GM23338 (cell line): ENCODE results near the gene KCNIP1. TPM values are rescaled to one million over a fixed set of nuclear protein-coding genes. Genes with fewer than 3 reads are reported as not detected.

Experiments
- ATAC-seq: fragments of 200-7000 bp; cut with Tn5 transposase; 3 replicates; pipeline ENCODE4 v1.9.1; 2020
- DNase-seq: peaks from one replicate; pipeline ENCODE4 v3.0.0-alpha.2; 2015; ENCODE audit warnings: low spot score
- H2AFZ ChIP-seq: fragments of 200-600 bp; sonication (generic); 2 replicates; pipeline ENCODE4 v1.8.0; 2016; ENCODE audit warnings: antibody characterized with exemption, mild to moderate bottlenecking, moderate library complexity
- H3F3A ChIP-seq: fragments of 200-600 bp; sonication (generic); replicated peaks from 2 replicates; pipeline ENCODE4 v1.8.0; 2017; ENCODE audit warnings: antibody characterized with exemption, mixed run types, low read depth
- H3K27ac ChIP-seq: fragments of 200-600 bp; sonication (generic); 2 replicates; pipeline ENCODE4 v1.6.1; 2016; ENCODE audit warnings: low read depth
- H3K27me3 ChIP-seq: fragments of 200-600 bp; sonication (generic); 2 replicates; pipeline ENCODE4 v1.8.0; 2016; ENCODE audit warnings: mild to moderate bottlenecking, mixed run types, moderate library complexity; ENCODE audit not compliant: insufficient read depth
- H3K36me3 ChIP-seq: fragments of 200-600 bp; sonication (generic); 2 replicates; pipeline ENCODE4 v1.8.0; 2016; ENCODE audit warnings: mild to moderate bottlenecking; ENCODE audit not compliant: insufficient read depth
- H3K4me1 ChIP-seq: fragments of 200-600 bp; sonication (generic); 2 replicates; pipeline ENCODE4 v1.8.0; 2016; ENCODE audit warnings: mild to moderate bottlenecking, moderate library complexity; ENCODE audit not compliant: insufficient read depth
- H3K4me2 ChIP-seq: fragments of 200-600 bp; sonication (generic); 2 replicates; pipeline ENCODE4 v1.7.1; 2017; ENCODE audit warnings: mixed run types
- H3K4me3 ChIP-seq: fragments of 200-600 bp; sonication (generic); 2 replicates; pipeline ENCODE4 v1.6.1; 2016; ENCODE audit warnings: mixed run types
- H3K79me2 ChIP-seq: fragments of 200-600 bp; sonication (generic); replicated peaks from 2 replicates; pipeline ENCODE4 v1.8.0; 2017; ENCODE audit warnings: mild to moderate bottlenecking; ENCODE audit not compliant: insufficient read depth
- H3K9me2 ChIP-seq: fragments of 200-600 bp; sonication (generic); 2 replicates; pipeline ENCODE4 v1.8.0; 2017; ENCODE audit not compliant: insufficient read depth
- H4K20me1 ChIP-seq: fragments of 200-600 bp; sonication (generic); replicated peaks from 2 replicates; pipeline ENCODE4 v1.8.0; 2017; ENCODE audit warnings: mild to moderate bottlenecking; ENCODE audit not compliant: insufficient read depth
- H3K27ac Mint-ChIP-seq: 2 replicates; pipeline ENCODE4 v1.8.0; 2020; ENCODE audit warnings: inconsistent platforms, mild to moderate bottlenecking, moderate library complexity, mixed read lengths
- H3K27me3 Mint-ChIP-seq: 3 replicates; pipeline ENCODE4 v1.8.0; 2022; ENCODE audit warnings: low read depth, mild to moderate bottlenecking, moderate library complexity, mixed read lengths, inconsistent platforms; ENCODE audit not compliant: insufficient read depth, poor library complexity
- H3K36me3 Mint-ChIP-seq: 3 replicates; pipeline ENCODE4 v1.8.0; 2021; ENCODE audit warnings: low read depth, mild to moderate bottlenecking, inconsistent platforms, moderate library complexity, mixed read lengths
- H3K4me1 Mint-ChIP-seq: 3 replicates; pipeline ENCODE4 v1.8.0; 2020; ENCODE audit warnings: mild to moderate bottlenecking, inconsistent platforms, mixed read lengths
- H3K4me3 Mint-ChIP-seq: 3 replicates; pipeline ENCODE4 v1.8.0; 2021; ENCODE audit warnings: moderate library complexity, mild to moderate bottlenecking, inconsistent platforms, mixed read lengths
- H3K9me3 Mint-ChIP-seq: 3 replicates; pipeline ENCODE4 v1.8.0; 2020; ENCODE audit warnings: moderate library complexity, mild to moderate bottlenecking, inconsistent platforms, mixed read lengths
- CREB1 ChIP-seq: fragments of 250-450 bp; sonication (Bioruptor Pico); IDR thresholded peaks from 2 replicates; pipeline ENCODE4 v1.5.0; 2020; ENCODE audit warnings: low read depth, mild to moderate bottlenecking, moderate library complexity
- EZH2 ChIP-seq: fragments of 200-600 bp; sonication (generic); IDR thresholded peaks from one replicate; pipeline ENCODE4 v1.8.0; 2017; ENCODE audit warnings: antibody characterized with exemption, mild to moderate bottlenecking, low read depth; ENCODE audit not compliant: unreplicated experiment
- EZH2phosphoT487 ChIP-seq: fragments of 200-600 bp; sonication (generic); IDR thresholded peaks from one replicate; pipeline ENCODE4 v1.8.1; 2018; ENCODE audit warnings: antibody characterized with exemption; ENCODE audit not compliant: unreplicated experiment
- JUNB ChIP-seq: IDR thresholded peaks from one replicate; pipeline ENCODE4 v1.6.1; 2016; ENCODE audit warnings: antibody characterized with exemption; ENCODE audit not compliant: unreplicated experiment
- NANOG ChIP-seq: IDR thresholded peaks from 2 replicates; pipeline ENCODE4 v1.6.1; 2016; ENCODE audit warnings: antibody characterized with exemption, borderline replicate concordance
- POLR2AphosphoS5 ChIP-seq: IDR thresholded peaks from 2 replicates; pipeline ENCODE4 v1.6.1; 2016; ENCODE audit warnings: antibody characterized with exemption, low read depth
- STAT1 ChIP-seq: IDR thresholded peaks from one replicate; pipeline ENCODE4 v1.6.1; 2016; ENCODE audit warnings: antibody characterized with exemption; ENCODE audit not compliant: unreplicated experiment
- ZNF114 ChIP-seq: fragments of 250-450 bp; sonication (Bioruptor Pico); IDR thresholded peaks from 2 replicates; pipeline ENCODE4 v1.5.0; 2020; ENCODE audit warnings: mild to moderate bottlenecking, moderate library complexity
- ZNF331 ChIP-seq: fragments of 250-450 bp; sonication (Bioruptor Pico); IDR thresholded peaks from 2 replicates; pipeline ENCODE4 v1.5.0; 2020; ENCODE audit warnings: low read depth, mild to moderate bottlenecking, moderate library complexity
- polyA plus RNA-seq: library from polyadenylated mRNA; unstranded; fragments of >200 nt; fragmentation: Nextera tagmentation; extraction: Ambion mirVana; gene quantifications from 2 replicates; pipeline ENCODE4 v1.2.1, GENCODE V29; 2016
- total RNA-seq: library from RNA; depleted of rRNA; stranded (reverse); fragments of >200 nt; shearing (Covaris generic); gene quantifications from 2 replicates; pipeline ENCODE4 v1.2.3, GENCODE V29; 2014
- TF ChIP-seq, protein P1 (sequence below): fragments of 250-450 bp; sonication (Bioruptor Pico); IDR thresholded peaks from 2 replicates; pipeline ENCODE4 v1.5.0; 2020; ENCODE audit warnings: mild to moderate bottlenecking, moderate library complexity
- TF ChIP-seq, protein P2 (sequence below): IDR thresholded peaks from 2 replicates; pipeline ENCODE4 v1.6.1; 2016; ENCODE audit warnings: antibody characterized with exemption
- TF ChIP-seq, protein P3 (sequence below), 2 experiments: fragments of 200-600 bp in 1 of 2; sonication (generic) in 1 of 2; conservative IDR thresholded peaks; 2 replicates each; pipeline versions ENCODE4 v1.5.1 to v1.6.1; 2016 to 2017; ENCODE audit warnings: antibody characterized with exemption in 2 of 2, low read depth in 2 of 2, mild to moderate bottlenecking in 2 of 2, moderate library complexity in 1 of 2

Gene KCNIP1
- total and polyA plus RNA-seq, 2 experiments from 2014 or later, result 0.31 to 0.87 TPM

DNA sequence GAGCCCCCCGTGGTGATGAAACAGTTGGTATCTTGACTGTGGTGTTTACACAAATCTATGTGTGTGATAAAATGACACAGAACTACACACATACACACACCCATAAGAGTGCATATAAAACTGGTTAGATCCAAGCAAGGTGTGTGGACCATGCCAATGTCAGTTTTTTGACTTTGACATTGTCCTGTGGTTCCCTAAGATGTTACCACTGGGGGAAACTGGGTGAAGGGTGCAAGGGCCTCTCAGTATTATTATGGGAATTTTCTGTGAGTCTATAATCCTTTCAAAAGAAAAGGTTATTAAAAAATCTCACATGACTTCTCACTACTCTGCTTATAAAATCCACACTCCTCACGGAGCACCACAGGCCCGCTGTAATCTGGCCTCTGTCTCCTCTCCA lies 13.4 kb upstream of the KCNIP1 start (continued):
- TF ChIP-seq, protein P1, sequence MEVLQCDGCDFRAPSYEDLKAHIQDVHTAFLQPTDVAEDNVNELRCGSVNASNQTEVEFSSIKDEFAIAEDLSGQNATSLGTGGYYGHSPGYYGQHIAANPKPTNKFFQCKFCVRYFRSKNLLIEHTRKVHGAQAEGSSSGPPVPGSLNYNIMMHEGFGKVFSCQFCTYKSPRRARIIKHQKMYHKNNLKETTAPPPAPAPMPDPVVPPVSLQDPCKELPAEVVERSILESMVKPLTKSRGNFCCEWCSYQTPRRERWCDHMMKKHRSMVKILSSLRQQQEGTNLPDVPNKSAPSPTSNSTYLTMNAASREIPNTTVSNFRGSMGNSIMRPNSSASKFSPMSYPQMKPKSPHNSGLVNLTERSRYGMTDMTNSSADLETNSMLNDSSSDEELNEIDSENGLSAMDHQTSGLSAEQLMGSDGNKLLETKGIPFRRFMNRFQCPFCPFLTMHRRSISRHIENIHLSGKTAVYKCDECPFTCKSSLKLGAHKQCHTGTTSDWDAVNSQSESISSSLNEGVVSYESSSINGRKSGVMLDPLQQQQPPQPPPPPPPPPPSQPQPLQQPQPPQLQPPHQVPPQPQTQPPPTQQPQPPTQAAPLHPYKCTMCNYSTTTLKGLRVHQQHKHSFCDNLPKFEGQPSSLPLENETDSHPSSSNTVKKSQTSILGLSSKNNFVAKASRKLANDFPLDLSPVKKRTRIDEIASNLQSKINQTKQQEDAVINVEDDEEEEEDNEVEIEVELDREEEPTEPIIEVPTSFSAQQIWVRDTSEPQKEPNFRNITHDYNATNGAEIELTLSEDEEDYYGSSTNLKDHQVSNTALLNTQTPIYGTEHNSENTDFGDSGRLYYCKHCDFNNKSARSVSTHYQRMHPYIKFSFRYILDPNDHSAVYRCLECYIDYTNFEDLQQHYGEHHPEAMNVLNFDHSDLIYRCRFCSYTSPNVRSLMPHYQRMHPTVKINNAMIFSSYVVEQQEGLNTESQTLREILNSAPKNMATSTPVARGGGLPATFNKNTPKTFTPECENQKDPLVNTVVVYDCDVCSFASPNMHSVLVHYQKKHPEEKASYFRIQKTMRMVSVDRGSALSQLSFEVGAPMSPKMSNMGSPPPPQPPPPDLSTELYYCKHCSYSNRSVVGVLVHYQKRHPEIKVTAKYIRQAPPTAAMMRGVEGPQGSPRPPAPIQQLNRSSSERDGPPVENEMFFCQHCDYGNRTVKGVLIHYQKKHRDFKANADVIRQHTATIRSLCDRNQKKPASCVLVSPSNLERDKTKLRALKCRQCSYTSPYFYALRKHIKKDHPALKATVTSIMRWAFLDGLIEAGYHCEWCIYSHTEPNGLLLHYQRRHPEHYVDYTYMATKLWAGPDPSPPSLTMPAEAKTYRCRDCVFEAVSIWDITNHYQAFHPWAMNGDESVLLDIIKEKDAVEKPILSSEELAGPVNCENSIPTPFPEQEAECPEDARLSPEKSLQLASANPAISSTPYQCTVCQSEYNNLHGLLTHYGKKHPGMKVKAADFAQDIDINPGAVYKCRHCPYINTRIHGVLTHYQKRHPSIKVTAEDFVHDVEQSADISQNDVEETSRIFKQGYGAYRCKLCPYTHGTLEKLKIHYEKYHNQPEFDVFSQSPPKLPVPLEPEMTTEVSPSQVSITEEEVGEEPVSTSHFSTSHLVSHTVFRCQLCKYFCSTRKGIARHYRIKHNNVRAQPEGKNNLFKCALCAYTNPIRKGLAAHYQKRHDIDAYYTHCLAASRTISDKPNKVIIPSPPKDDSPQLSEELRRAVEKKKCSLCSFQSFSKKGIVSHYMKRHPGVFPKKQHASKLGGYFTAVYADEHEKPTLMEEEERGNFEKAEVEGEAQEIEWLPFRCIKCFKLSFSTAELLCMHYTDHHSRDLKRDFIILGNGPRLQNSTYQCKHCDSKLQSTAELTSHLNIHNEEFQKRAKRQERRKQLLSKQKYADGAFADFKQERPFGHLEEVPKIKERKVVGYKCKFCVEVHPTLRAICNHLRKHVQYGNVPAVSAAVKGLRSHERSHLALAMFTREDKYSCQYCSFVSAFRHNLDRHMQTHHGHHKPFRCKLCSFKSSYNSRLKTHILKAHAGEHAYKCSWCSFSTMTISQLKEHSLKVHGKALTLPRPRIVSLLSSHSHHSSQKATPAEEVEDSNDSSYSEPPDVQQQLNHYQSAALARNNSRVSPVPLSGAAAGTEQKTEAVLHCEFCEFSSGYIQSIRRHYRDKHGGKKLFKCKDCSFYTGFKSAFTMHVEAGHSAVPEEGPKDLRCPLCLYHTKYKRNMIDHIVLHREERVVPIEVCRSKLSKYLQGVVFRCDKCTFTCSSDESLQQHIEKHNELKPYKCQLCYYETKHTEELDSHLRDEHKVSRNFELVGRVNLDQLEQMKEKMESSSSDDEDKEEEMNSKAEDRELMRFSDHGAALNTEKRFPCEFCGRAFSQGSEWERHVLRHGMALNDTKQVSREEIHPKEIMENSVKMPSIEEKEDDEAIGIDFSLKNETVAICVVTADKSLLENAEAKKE (CRISPR knock-in tag), result no peak
- TF ChIP-seq ZNF114 (CRISPR knock-in tag) (no peak), EZH2phosphoT487 (no peak), NANOG (no peak), JUNB (no peak), ZNF331 (CRISPR knock-in tag) (no peak), EZH2 (no peak), CREB1 (CRISPR knock-in tag) (no peak), STAT1 (no peak)
- TF ChIP-seq, protein P2, sequence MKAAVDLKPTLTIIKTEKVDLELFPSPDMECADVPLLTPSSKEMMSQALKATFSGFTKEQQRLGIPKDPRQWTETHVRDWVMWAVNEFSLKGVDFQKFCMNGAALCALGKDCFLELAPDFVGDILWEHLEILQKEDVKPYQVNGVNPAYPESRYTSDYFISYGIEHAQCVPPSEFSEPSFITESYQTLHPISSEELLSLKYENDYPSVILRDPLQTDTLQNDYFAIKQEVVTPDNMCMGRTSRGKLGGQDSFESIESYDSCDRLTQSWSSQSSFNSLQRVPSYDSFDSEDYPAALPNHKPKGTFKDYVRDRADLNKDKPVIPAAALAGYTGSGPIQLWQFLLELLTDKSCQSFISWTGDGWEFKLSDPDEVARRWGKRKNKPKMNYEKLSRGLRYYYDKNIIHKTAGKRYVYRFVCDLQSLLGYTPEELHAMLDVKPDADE, result no peak

GRCh38 chr5:170491479-170491878 lies 12.3 kb upstream of the KCNIP1 start:
- peak overlapping the region; percentile 56; the same call in 1 of the 2 replicates for H2AFZ ChIP-seq
- H3K27ac ChIP-seq, result no peak overlapping the region
- no peaks in the 10 kb centered on the region for H3K79me2 ChIP-seq
- 0 out of 2 replicates have a peak, but pooled peaks cover 3% of the 10 kb centered on the region for H3K4me1 ChIP-seq
- ATAC-seq (no peak), DNase-seq (no peak)
- no peaks in the 10 kb centered on the region for H3F3A ChIP-seq
- H4K20me1 ChIP-seq, result no peaks in the 10 kb centered on the region
- H3K27me3 Mint-ChIP-seq, result peaks cover 4% of the 10 kb centered on the region
- H3K4me2 ChIP-seq, result no peak overlapping the region
- no peak for TF ChIP-seq CREB1 (CRISPR knock-in tag)
- no peak for TF ChIP-seq EZH2phosphoT487
- TF ChIP-seq, protein P2, result no peak
- no peak for TF ChIP-seq JUNB
- TF ChIP-seq, protein P3, sequence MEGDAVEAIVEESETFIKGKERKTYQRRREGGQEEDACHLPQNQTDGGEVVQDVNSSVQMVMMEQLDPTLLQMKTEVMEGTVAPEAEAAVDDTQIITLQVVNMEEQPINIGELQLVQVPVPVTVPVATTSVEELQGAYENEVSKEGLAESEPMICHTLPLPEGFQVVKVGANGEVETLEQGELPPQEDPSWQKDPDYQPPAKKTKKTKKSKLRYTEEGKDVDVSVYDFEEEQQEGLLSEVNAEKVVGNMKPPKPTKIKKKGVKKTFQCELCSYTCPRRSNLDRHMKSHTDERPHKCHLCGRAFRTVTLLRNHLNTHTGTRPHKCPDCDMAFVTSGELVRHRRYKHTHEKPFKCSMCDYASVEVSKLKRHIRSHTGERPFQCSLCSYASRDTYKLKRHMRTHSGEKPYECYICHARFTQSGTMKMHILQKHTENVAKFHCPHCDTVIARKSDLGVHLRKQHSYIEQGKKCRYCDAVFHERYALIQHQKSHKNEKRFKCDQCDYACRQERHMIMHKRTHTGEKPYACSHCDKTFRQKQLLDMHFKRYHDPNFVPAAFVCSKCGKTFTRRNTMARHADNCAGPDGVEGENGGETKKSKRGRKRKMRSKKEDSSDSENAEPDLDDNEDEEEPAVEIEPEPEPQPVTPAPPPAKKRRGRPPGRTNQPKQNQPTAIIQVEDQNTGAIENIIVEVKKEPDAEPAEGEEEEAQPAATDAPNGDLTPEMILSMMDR (conservative IDR thresholded peaks at IDR 0.05; ENCODE audit: low read depth in 2 of 2), result no peak
- TF ChIP-seq ZNF114 (CRISPR knock-in tag), result no peak
- no peak for TF ChIP-seq NANOG
- no peak for TF ChIP-seq ZNF331 (CRISPR knock-in tag)
- no peak for TF ChIP-seq EZH2
- no peak for TF ChIP-seq POLR2AphosphoS5
- H3K27ac Mint-ChIP-seq, result no peak overlapping the region
- H3K4me3 Mint-ChIP-seq, result no peak overlapping the region
- H3K9me2 ChIP-seq, result no peaks in the 10 kb centered on the region; the same call in 1 of the 2 replicates
- no peaks in the 10 kb centered on the region for H3K36me3 Mint-ChIP-seq
- peaks cover 9% of the 10 kb centered on the region for H3K4me1 Mint-ChIP-seq
- no peaks in the 10 kb centered on the region; the same call in 2 of the 3 replicates for H3K9me3 Mint-ChIP-seq
- H3K27me3 ChIP-seq, result no peaks in the 10 kb centered on the region
- no peaks in the 10 kb centered on the region for H3K36me3 ChIP-seq
- no peak overlapping the region for H3K4me3 ChIP-seq
